ENCODE data around the gene STING1.

GRCh38 chr5:139430015-139430414 lies 52.5 kb downstream of the STING1 start:
- no peak for TF ChIP-seq CTCF (IDR thresholded peaks at IDR 0.05)
- no peak for TF ChIP-seq POLR2A (IDR thresholded peaks at IDR 0.05)

All from testis (tissue), 2 donors.